Ovary (tissue), 9 donors: Measurements from ENCODE around the gene ALPI. TPM values are rescaled to one million over a fixed set of nuclear protein-coding genes. Genes with fewer than 3 reads are reported as not detected.

ENCODE experiments used
- DNase-seq, 5 donors: peaks; one replicate each; pipeline ENCODE4 v3.0.0-alpha.2; 2019 to 2020
- H3K27ac ChIP-seq, 2 donors: fragments of 200-600 bp; one replicate each; pipeline versions ENCODE4 v1.5.1 to v1.8.0; 2019 to 2022
- H3K27me3 ChIP-seq: fragments of 200-600 bp; one replicate; pipeline ENCODE4 v1.8.0; 2022
- H3K36me3 ChIP-seq: fragments of 200-600 bp; sonication (generic); one replicate; pipeline ENCODE4 v1.5.1; 2019
- H3K4me1 ChIP-seq: one replicate; pipeline ENCODE4 v1.8.1; 2013; ENCODE audit warnings: mild to moderate bottlenecking, moderate library complexity; ENCODE audit not compliant: insufficient read depth
- H3K4me3 ChIP-seq: fragments of 200-600 bp; sonication (generic); one replicate; pipeline ENCODE4 v1.5.1; 2017
- H3K9me3 ChIP-seq, 2 donors: fragments of 200-600 bp in 1 of 2; sonication (generic) in 1 of 2; one replicate each; pipeline versions ENCODE4 v1.5.1 to v1.8.1; 2013 to 2019; ENCODE audit warnings: mild to moderate bottlenecking in 1 of 2, moderate library complexity in 1 of 2
- CTCF ChIP-seq, 3 donors: fragments of 450-650 bp in 2 of 3; fragments of 200-600 bp in 1 of 3; IDR thresholded peaks; one replicate each; pipeline versions ENCODE4 v1.5.1 to v1.8.0; 2016 to 2022; ENCODE audit warnings: antibody characterized with exemption in 3 of 3, mild to moderate bottlenecking in 1 of 3
- EP300 ChIP-seq: sonication (generic); formaldehyde crosslinking; IDR thresholded peaks from one replicate; pipeline ENCODE4 v1.6.1; 2017; ENCODE audit warnings: antibody characterized with exemption
- POLR2A ChIP-seq: fragments of 450-650 bp; IDR thresholded peaks from one replicate; pipeline ENCODE4 v1.6.1; 2017; ENCODE audit warnings: antibody characterized with exemption, mild to moderate bottlenecking, moderate library complexity
- WGBS, 3 donors: extraction: QIAGEN DNeasy Blood & Tissue Kit in 1 of 3; methylation state at CpG; one replicate each; pipeline versions ENCODE4 v1.1.5 to v1.1.7; 2013 to 2017; 5-methylcytosine and 5-hydroxymethylcytosine counted together
- intact Hi-C, 4 donors: fragments of 100-400 bp; cut with DNase I; formaldehyde crosslinking; loops; one replicate each; pipeline versions ENCODE4 v1.11.0 to v1.15.1; 2022 to 2023
- polyA plus RNA-seq, 2 donors: library from polyadenylated mRNA; stranded (reverse); fragments of 200-250 nt in 1 of 2; fragments of 350-450 nt in 1 of 2; fragmentation: Illumina TruSeq in 1 of 2; extraction: RNeasy Lipid Tissue Mini Kit (QIAGEN cat#74804) in 1 of 2; gene quantifications; one replicate each; pipeline ENCODE4 v1.2.3, GENCODE V29; 2013 to 2014
- total RNA-seq, 7 donors: library from RNA; depleted of rRNA in 2 of 7; stranded (reverse); fragments of >200 nt in 2 of 7; fragmentation: NEBNext Ultra II Directional in 3 of 7; extraction: Animal tissue kit (Norgen Biotek cat#: 25700) in 3 of 7; gene quantifications; one replicate each; pipeline versions ENCODE4 v1.1.0 to v1.2.4, GENCODE V29; 2016 to 2023
- donor health status: DM: no; HTN: no; CAD: no; lungs with moderate emphysema.
- donor health status: DM: no; HTN: no; CAD: no.
- donor health status: Bipolar disorder and iron deficiency.
- donor health status: DM: yes; HTN: yes; CAD: no.
- donor health status: DM: no; HTN: no; CAD: no.
- donor health status: DM: yes; HTN: yes; CAD: no.

ALPI gene
- total and polyA plus RNA-seq, 9 donors = 0.72 TPM; not detected in 8

- intact Hi-C loops = no loop called here
- Histone ChIP-seq H3K27ac (no peak overlapping the region), H3K36me3 (no peaks in the 10 kb centered on the region), H3K4me3 (no peak overlapping the region), H3K4me1 (no peaks in the 10 kb centered on the region), H3K9me3 (no peaks in the 10 kb centered on the region), H3K27me3 (no peaks in the 10 kb centered on the region)
- DNase-seq = no peak
- TF ChIP-seq EP300 (no peak), POLR2A (no peak), CTCF (IDR thresholded peaks at IDR 0.05) (no peak)
- WGBS, 3 donors = 84 to 86% (median 84%) methylated on average over 7 of the region's 7 CpGs
Observed at GRCh38 chr2:232410238-232410900, 45.6 kb upstream of the ALPI start.

- intact Hi-C loops = no loop called here
- H3K36me3 ChIP-seq = no peaks in the 10 kb centered on the region
- H3K9me3 ChIP-seq = no peaks in the 10 kb centered on the region
- no peak overlapping the region for H3K27ac ChIP-seq
- DNase-seq = no peak
- no peaks in the 10 kb centered on the region for H3K4me1 ChIP-seq
- TF ChIP-seq CTCF (IDR thresholded peaks at IDR 0.05) = no peak
- TF ChIP-seq POLR2A = no peak
- TF ChIP-seq EP300 = no peak
- H3K4me3 ChIP-seq = no peak overlapping the region
- WGBS, 3 donors = 88 to 91% (median 89%) methylated on average over 6 of the region's 6 CpGs
- H3K27me3 ChIP-seq = no peaks in the 10 kb centered on the region
Observed at GRCh38 chr2:232411901-232412629, 43.9 kb upstream of the ALPI start.

- TF ChIP-seq CTCF (IDR thresholded peaks at IDR 0.05) (no peak), POLR2A (no peak), EP300 (no peak)
- Histone ChIP-seq H3K27ac (no peak overlapping the region), H3K9me3 (no peaks in the 10 kb centered on the region), H3K27me3 (no peaks in the 10 kb centered on the region), H3K4me3 (no peak overlapping the region), H3K36me3 (no peaks in the 10 kb centered on the region), H3K4me1 (no peaks in the 10 kb centered on the region)
- WGBS, 3 donors = 56 to 63% (median 57%) methylated on average over 5 of the region's 5 CpGs
- DNase-seq = no peak
- intact Hi-C loops = no loop called here
Observed at GRCh38 chr2:232412986-232413385, 43.0 kb upstream of the ALPI start.

- no peaks in the 10 kb centered on the region for H3K9me3 ChIP-seq
- H3K4me1 ChIP-seq = peaks cover 5% of the 10 kb centered on the region
- intact Hi-C loops = no loop called here
- no peak overlapping the region for H3K27ac ChIP-seq
- H3K27me3 ChIP-seq = no peaks in the 10 kb centered on the region
- 81 to 85% (median 85%) methylated on average over 6 to 8 of the region's 8 CpGs for WGBS, 3 donors
- TF ChIP-seq CTCF (IDR thresholded peaks at IDR 0.05) (no peak), EP300 (no peak)
- no peak overlapping the region for H3K4me3 ChIP-seq
- H3K36me3 ChIP-seq = no peaks in the 10 kb centered on the region
- DNase-seq = no peak
Observed at GRCh38 chr2:232415138-232415690, 40.7 kb upstream of the ALPI start.
